Kidney epithelial cell (primary cell): Measurements from ENCODE around the gene CABLES1. TPM values are rescaled to one million over a fixed set of nuclear protein-coding genes. Genes with fewer than 3 reads are reported as not detected.

Experiments
- DNase-seq: peaks from one replicate; pipeline ENCODE4 v3.0.0-alpha.2; 2010; ENCODE audit warnings: low read depth
- H3K27me3 ChIP-seq: 2 replicates; pipeline ENCODE4 v1.6.0; 2011; ENCODE audit warnings: low read length; ENCODE audit not compliant: control insufficient read depth, insufficient read depth
- H3K36me3 ChIP-seq: 2 replicates; pipeline ENCODE4 v1.5.1; 2011; ENCODE audit warnings: low read length; ENCODE audit not compliant: control insufficient read depth, insufficient read depth
- H3K4me3 ChIP-seq: 2 replicates; pipeline ENCODE4 v1.5.1; 2011; ENCODE audit warnings: low read depth, mild to moderate bottlenecking, control low read depth, low read length
- total RNA-seq: library from RNA; depleted of rRNA; stranded (reverse); fragments of >200 nt; gene quantifications from 2 replicates; pipeline ENCODE4 v1.2.3, GENCODE V29; 2015
- TF ChIP-seq, protein P1 (sequence below): IDR thresholded peaks from 2 replicates; pipeline ENCODE4 v1.5.1; 2011; ENCODE audit warnings: mild to moderate bottlenecking, moderate library complexity, low read length, control low read depth, inconsistent platforms; ENCODE audit not compliant: insufficient read depth, poor library complexity, severe bottlenecking

Gene CABLES1
- total RNA-seq, 1 donor from 2014 or later = 9.6 TPM

DNA sequence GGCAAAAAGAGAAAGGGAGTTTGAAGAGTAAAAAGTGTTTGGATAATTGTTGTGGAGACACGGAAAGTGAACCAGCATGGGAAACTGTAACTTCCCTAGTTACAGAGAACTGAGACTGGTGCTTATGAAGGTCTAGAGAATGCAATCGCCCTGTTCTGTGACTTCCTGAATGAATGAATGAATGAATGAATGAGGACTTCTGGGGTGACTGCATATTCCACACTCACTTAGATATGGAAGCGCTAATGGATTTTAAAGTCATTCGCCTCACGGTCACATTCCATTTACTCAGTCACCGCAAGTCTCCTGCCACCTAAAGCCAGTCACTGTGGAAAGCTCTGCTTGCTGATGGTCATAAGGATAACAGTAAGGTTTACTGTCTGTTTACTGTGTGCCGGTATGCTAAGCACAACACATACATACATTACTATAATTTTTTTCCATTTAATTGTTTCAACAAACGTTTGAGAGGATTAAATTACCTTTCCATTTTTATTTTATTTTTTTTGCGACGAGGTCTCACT lies 138.2 kb downstream of the CABLES1 start:
- no peaks in the 10 kb centered on the region for H3K36me3 ChIP-seq
- no peaks in the 10 kb centered on the region for H3K27me3 ChIP-seq
- TF ChIP-seq, protein P1, sequence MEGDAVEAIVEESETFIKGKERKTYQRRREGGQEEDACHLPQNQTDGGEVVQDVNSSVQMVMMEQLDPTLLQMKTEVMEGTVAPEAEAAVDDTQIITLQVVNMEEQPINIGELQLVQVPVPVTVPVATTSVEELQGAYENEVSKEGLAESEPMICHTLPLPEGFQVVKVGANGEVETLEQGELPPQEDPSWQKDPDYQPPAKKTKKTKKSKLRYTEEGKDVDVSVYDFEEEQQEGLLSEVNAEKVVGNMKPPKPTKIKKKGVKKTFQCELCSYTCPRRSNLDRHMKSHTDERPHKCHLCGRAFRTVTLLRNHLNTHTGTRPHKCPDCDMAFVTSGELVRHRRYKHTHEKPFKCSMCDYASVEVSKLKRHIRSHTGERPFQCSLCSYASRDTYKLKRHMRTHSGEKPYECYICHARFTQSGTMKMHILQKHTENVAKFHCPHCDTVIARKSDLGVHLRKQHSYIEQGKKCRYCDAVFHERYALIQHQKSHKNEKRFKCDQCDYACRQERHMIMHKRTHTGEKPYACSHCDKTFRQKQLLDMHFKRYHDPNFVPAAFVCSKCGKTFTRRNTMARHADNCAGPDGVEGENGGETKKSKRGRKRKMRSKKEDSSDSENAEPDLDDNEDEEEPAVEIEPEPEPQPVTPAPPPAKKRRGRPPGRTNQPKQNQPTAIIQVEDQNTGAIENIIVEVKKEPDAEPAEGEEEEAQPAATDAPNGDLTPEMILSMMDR = no peak
- H3K4me3 ChIP-seq = no peak overlapping the region
- DNase-seq = no peak

DNA sequence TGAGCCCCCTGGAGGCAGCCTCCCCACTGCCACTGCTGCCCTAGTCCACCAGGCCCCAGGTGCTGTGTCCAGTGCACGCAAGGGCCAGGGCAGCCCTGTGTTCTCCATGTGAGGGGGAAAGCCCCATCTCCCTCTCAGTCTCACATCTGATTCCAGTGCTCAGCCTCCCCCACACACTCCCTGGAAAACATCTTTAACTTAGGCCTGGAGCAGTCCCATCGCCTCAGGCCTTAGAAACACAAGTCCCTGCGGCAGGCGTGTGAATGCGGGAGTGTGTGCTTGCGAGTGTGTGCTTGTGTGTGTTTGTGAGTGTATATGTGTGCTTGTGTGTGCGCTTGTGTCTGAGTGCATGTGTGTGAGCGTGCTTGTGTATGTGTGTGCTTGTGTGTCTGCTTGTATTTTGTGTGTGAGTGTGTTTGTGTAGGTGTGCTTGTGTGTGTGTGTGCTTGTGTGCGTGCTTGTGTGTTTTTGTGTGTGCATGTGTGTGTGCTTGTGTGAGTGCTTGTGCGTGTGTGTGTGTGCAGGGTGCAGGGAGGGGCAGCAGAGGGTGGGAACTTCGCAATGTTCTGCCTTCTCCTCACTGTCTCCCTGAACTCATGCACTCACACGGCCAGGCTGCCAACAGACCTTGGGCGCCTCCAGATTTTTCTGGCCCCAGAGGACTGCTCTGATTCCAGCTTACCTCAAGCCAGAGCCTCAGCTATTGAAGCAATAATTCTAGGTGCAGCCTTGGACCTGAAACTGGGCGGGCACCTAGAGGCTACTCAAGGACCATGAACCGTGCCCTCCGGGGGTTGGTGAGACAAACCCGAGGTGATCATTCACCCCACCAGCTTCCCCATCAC lies 139.6 kb downstream of the CABLES1 start:
- no peaks in the 10 kb centered on the region for H3K36me3 ChIP-seq
- no peak for DNase-seq
- TF ChIP-seq, protein P1 = no peak
- H3K27me3 ChIP-seq = no peaks in the 10 kb centered on the region
- H3K4me3 ChIP-seq = no peak overlapping the region

DNA sequence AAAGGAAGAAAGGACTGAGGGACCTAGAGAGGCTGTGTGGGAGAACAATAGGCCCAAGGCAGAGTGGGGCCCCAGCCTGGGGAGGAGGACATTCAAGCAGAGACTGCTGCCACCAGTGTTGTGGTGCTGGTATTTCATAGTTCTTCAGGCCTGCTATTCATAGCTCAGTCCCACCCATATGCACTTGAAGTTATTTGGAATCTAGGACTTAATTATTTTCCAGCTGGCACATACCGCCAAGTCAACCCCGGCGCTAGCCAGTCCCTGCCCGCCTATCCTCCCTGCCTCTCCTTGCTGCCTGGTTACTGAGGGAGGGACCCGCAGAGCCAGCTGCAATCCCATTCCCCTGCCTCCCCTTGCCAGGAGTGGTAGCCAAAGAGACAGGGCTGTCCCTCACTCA lies 141.2 kb downstream of the CABLES1 start:
- no peaks in the 10 kb centered on the region for H3K36me3 ChIP-seq
- TF ChIP-seq, protein P1 = no peak

DNA sequence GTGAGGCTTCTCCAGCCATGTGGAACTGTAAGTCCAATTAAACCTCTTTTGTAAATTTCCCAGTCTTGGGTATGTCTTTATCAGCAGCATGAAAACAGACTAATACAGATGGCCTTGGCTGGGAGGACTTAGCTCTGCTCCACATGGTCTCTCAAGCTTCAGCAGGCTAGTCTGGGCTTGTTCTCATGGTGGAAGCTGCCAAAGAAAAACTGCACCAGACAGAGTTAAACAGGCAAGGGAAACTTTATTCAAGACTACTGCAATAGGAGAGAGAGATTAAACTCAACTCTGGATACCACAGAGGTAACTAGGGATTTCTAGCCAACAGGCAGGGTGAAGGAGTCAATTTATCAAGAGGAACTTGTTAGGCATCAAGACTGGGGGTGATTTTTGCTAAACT lies 142.1 kb downstream of the CABLES1 start:
- H3K36me3 ChIP-seq = no peaks in the 10 kb centered on the region
- H3K4me3 ChIP-seq = no peak overlapping the region
- TF ChIP-seq, protein P1 = no peak
- DNase-seq = no peak
- no peaks in the 10 kb centered on the region for H3K27me3 ChIP-seq

More for the DNA sequence above, 141.2 kb downstream of the CABLES1 start:
- no peaks in the 10 kb centered on the region for H3K27me3 ChIP-seq
- H3K4me3 ChIP-seq = no peak overlapping the region
- no peak for DNase-seq

DNA sequence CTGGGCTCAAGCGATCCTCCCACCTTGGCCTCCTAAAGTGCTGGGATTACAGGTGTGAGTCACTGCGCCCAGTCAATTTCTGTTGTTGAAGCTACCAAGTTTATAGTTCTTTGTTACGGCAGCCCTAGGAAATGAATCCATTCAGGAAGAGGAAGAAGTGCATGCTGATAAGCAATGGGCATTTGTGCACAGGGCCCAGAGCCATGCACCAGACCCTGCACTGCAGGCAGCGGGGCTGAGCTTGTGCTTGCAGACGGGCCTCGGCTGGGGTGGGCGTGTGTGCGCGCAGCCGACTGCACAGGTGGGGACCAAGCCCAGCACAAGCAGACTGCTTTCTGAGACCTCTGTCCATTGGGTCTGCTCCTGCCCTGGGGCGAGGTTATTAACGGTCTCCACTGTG lies 144.6 kb downstream of the CABLES1 start:
- no peaks in the 10 kb centered on the region for H3K27me3 ChIP-seq
- TF ChIP-seq, protein P1 = no peak
- no peaks in the 10 kb centered on the region for H3K36me3 ChIP-seq
- no peak overlapping the region for H3K4me3 ChIP-seq
- DNase-seq = no peak
